ENCODE data around the gene ALDH1A2.

GRCh38 chr15:58096529-58097084, 31.1 kb upstream of the ALDH1A2 start:
- TF ChIP-seq, protein P1, sequence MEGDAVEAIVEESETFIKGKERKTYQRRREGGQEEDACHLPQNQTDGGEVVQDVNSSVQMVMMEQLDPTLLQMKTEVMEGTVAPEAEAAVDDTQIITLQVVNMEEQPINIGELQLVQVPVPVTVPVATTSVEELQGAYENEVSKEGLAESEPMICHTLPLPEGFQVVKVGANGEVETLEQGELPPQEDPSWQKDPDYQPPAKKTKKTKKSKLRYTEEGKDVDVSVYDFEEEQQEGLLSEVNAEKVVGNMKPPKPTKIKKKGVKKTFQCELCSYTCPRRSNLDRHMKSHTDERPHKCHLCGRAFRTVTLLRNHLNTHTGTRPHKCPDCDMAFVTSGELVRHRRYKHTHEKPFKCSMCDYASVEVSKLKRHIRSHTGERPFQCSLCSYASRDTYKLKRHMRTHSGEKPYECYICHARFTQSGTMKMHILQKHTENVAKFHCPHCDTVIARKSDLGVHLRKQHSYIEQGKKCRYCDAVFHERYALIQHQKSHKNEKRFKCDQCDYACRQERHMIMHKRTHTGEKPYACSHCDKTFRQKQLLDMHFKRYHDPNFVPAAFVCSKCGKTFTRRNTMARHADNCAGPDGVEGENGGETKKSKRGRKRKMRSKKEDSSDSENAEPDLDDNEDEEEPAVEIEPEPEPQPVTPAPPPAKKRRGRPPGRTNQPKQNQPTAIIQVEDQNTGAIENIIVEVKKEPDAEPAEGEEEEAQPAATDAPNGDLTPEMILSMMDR (conservative IDR thresholded peaks at IDR 0.05 in 1 of 2, IDR thresholded peaks at IDR 0.05 in 1 of 2; ENCODE audit: extremely low read depth in 1 of 2, insufficient read depth in 1 of 2, low read depth in 1 of 2, low read length in 2 of 2): no peak
- TF ChIP-seq EZH2 (IDR thresholded peaks at IDR 0.05; ENCODE audit: borderline replicate concordance, low read length): no peak

Data from mammary epithelial cell (primary cell).